Caco-2 (cell line): ENCODE results near the gene TNS4. TPM values are rescaled to one million over a fixed set of nuclear protein-coding genes. Genes with fewer than 3 reads are reported as not detected.

Source experiments
- BruUV-seq: library from RNA; stranded (reverse); fragments of 400-500 nt; replicated peaks from 2 replicates; lab custom pipeline; 2021; lab: Mats Ljungman, UMichigan
- CTCF ChIA-PET: fragments of 300-600 bp; sonication (Branson Sonifier 250); formaldehyde crosslinking; loops from one replicate; lab custom pipeline; 2022; ENCODE audit warnings: antibody characterized with exemption; lab: Charles Lee
- POLR2A ChIA-PET: fragments of 300-600 bp; sonication (Branson Sonifier 250); formaldehyde crosslinking; loops from one replicate; lab custom pipeline; 2022; ENCODE audit warnings: antibody characterized with exemption; lab: Charles Lee
- DNase-seq, 2 experiments: peaks; one replicate each; pipeline versions ENCODE4 v3.0.0 to v3.0.0-alpha.2; 2020 to 2022
- H3K27me3 ChIP-seq: replicated peaks from 2 replicates; pipeline ENCODE4 v1.6.0; 2011; ENCODE audit warnings: low read length; ENCODE audit not compliant: control insufficient read depth, insufficient read depth
- H3K36me3 ChIP-seq: 2 replicates; pipeline ENCODE4 v1.5.1; 2011; ENCODE audit warnings: low read length; ENCODE audit not compliant: control insufficient read depth, insufficient read depth
- H3K4me1 ChIP-seq: fragments of 250-450 bp; sonication (Bioruptor Pico); 2 replicates; pipeline ENCODE4 v1.5.1; 2020; ENCODE audit warnings: mild to moderate bottlenecking
- H3K4me3 ChIP-seq: 2 replicates; pipeline ENCODE4 v1.5.1; 2011; ENCODE audit warnings: low read depth, mild to moderate bottlenecking, control low read depth, low read length
- H3K9me3 ChIP-seq: fragments of 250-450 bp; sonication (Bioruptor Pico); 2 replicates; pipeline ENCODE4 v1.5.1; 2020; ENCODE audit warnings: mild to moderate bottlenecking, moderate library complexity
- H3K27ac Mint-ChIP-seq: one replicate; pipeline ENCODE4 v1.8.0; 2022; ENCODE audit warnings: mixed read lengths; ENCODE audit not compliant: unreplicated experiment
- H3K27me3 Mint-ChIP-seq: one replicate; pipeline ENCODE4 v1.8.0; 2022; ENCODE audit warnings: mixed read lengths; ENCODE audit not compliant: insufficient read depth, unreplicated experiment
- H3K36me3 Mint-ChIP-seq: one replicate; pipeline ENCODE4 v1.8.0; 2022; ENCODE audit warnings: mild to moderate bottlenecking, mixed read lengths; ENCODE audit not compliant: insufficient read depth, unreplicated experiment
- H3K4me1 Mint-ChIP-seq: one replicate; pipeline ENCODE4 v1.8.0; 2022; ENCODE audit warnings: low read depth, mixed read lengths; ENCODE audit not compliant: unreplicated experiment
- H3K4me3 Mint-ChIP-seq: one replicate; pipeline ENCODE4 v1.8.0; 2022; ENCODE audit warnings: mild to moderate bottlenecking, moderate library complexity, mixed read lengths; ENCODE audit not compliant: unreplicated experiment
- H3K9me3 Mint-ChIP-seq: one replicate; pipeline ENCODE4 v1.8.0; 2022; ENCODE audit warnings: mixed read lengths; ENCODE audit not compliant: unreplicated experiment
- CTCF ChIP-seq, 2 experiments: fragments of 200-600 bp in 1 of 2; IDR thresholded peaks; 1 replicate in 1 of 2; 2 replicates in 1 of 2; pipeline versions ENCODE4 v1.5.1 to v1.8.0; 2011 to 2022; ENCODE audit warnings: antibody characterized with exemption in 1 of 2, control low read depth in 1 of 2, inconsistent platforms in 1 of 2, low read depth in 1 of 2, low read length in 1 of 2, mild to moderate bottlenecking in 1 of 2, moderate library complexity in 1 of 2; ENCODE audit not compliant: insufficient read depth in 1 of 2, severe bottlenecking in 1 of 2, unreplicated experiment in 1 of 2
- intact Hi-C: fragments of 100-400 bp; cut with micrococcal nuclease; formaldehyde crosslinking; loops from one replicate; pipeline ENCODE4 v1.10.0; 2022; ENCODE audit not compliant: unreplicated experiment
- total RNA-seq: library from RNA; stranded (reverse); gene quantifications from 2 replicates; pipeline ENCODE4 v1.2.3, GENCODE V29; 2022

Gene TNS4
- total RNA-seq, 1 experiment from 2014 or later, result not detected

DNA sequence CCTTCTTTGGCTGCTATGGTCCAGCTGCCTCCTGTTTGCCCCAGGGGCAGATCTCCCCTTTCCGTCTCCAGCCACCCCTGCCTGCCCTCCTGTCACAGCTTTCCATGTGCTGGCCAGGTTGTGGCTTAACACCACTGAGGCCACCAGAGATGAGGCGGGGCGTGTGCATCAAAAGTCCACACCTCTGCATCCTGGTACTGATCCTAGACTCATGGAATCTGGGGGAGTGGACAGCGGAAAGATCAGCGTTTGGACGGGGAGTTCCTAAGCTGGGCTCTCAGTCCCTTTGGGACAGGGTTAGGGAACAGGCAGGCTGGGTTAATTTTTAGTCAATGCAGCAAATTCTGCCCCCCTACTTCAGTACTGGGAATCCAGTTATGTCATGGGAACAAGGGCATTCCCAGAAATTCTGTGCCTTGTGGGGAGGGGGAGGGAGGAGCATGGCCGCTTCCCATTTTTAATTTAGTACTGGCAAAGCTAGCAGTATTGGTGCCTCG is 54.2 kb downstream of the TNS4 start:
- no TSS peak for BruUV-seq
- Mint-ChIP-seq H3K9me3 (no peaks in the 10 kb centered on the region), H3K27ac (no peak overlapping the region), H3K4me1 (peaks cover 20% of the 10 kb centered on the region), H3K27me3 (no peaks in the 10 kb centered on the region), H3K36me3 (no peaks in the 10 kb centered on the region), H3K4me3 (no peak overlapping the region)
- no peaks in the 10 kb centered on the region for H3K27me3 ChIP-seq
- no peaks in the 10 kb centered on the region for H3K9me3 ChIP-seq
- intact Hi-C loops, result no loop called here
- DNase-seq, result no peak
- H3K4me1 ChIP-seq, result peaks cover 24% of the 10 kb centered on the region
- CTCF ChIA-PET, result interaction anchor here (0.6 to 1.9 kb wide), 3 partner anchors 84 to 113 kb away, joined by 3 to 7 read pairs (median 4); no protein-coding TSS in a partner anchor
- no peak overlapping the region for H3K4me3 ChIP-seq
- no peak for TF ChIP-seq CTCF (IDR thresholded peaks at IDR 0.05; ENCODE audit: insufficient read depth in 1 of 2, low read depth in 1 of 2, low read length in 1 of 2, severe bottlenecking in 1 of 2, unreplicated experiment in 1 of 2)
- H3K36me3 ChIP-seq, result no peaks in the 10 kb centered on the region
- POLR2A ChIA-PET, result interaction anchor here (0.5 kb wide), 1 partner anchor 12 kb away, joined by 7 read pairs; no protein-coding TSS in a partner anchor

DNA sequence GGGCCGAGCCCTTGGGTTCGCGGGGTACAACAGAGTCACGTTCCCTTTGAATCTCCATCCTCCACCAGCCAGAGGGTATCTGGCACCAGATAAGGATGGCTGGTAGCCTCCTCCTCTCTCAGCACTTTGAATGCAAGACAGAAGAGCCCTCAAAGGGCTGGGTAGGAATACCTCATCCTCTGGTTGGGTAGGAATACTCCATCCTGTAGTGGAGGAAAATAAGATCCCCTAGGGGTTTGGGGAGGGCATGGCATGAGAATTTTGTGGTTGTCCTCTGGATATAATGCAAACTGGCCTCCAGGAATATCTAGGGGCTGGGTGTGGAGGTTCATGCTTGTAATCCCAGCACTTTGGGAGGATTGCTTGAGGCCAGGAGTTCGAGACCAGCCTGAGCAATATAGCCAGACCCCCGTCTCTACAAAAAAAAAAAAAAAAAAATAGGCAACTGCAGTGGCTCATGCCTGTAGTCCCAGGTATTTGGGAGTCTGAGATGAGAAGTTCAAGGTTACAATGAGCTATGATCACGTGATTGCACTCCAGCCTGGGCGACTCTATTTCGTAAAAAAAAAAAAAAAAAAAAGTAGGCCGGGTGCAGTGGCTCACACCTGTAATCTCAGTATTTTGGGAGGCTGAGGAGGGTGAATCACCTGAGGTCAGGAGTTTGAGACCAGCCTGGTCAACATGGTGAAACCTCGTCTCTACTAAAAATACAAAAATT is 55.5 kb downstream of the TNS4 start:
- POLR2A ChIA-PET, result no interaction called here
- H3K4me3 Mint-ChIP-seq, result no peak overlapping the region

More for the DNA sequence above, 55.5 kb downstream of the TNS4 start:
- BruUV-seq, result no TSS peak
- Histone ChIP-seq H3K27me3 (no peaks in the 10 kb centered on the region), H3K4me3 (no peak overlapping the region), H3K9me3 (no peaks in the 10 kb centered on the region), H3K4me1 (peaks cover 24% of the 10 kb centered on the region), H3K36me3 (no peaks in the 10 kb centered on the region)
- Mint-ChIP-seq H3K9me3 (no peaks in the 10 kb centered on the region), H3K4me1 (peaks cover 20% of the 10 kb centered on the region), H3K36me3 (no peaks in the 10 kb centered on the region), H3K27ac (no peak overlapping the region), H3K27me3 (no peaks in the 10 kb centered on the region)
- CTCF ChIA-PET, result no interaction called here
- TF ChIP-seq CTCF (IDR thresholded peaks at IDR 0.05; ENCODE audit: insufficient read depth in 1 of 2, low read depth in 1 of 2, low read length in 1 of 2, severe bottlenecking in 1 of 2, unreplicated experiment in 1 of 2), result no peak
- intact Hi-C loops, result loop anchor here (2.0 kb wide), 1 partner anchor 87 kb away; no protein-coding TSS in a partner anchor
- DNase-seq, result no peak
